ENCODE results near the gene SEMA4C. TPM values are rescaled to one million over a fixed set of nuclear protein-coding genes. Genes with fewer than 3 reads are reported as not detected.

SEMA4C gene
- polyA plus RNA-seq, 1 of the 3 experiments (the other 2 are of a cell fraction): 34.8 TPM

GRCh38 chr2:96859681-96860064 lies 10.2 kb downstream of the SEMA4C start:
- Histone ChIP-seq H2AFZ (ENCODE audit: low read depth) (no peak overlapping the region), H3K4me3 (ENCODE audit: low read depth in 2 of 2, low read length in 1 of 2) (no peak overlapping the region), H3K36me3 (replicated peaks in 1 of 2; ENCODE audit: control insufficient read depth in 1 of 2, insufficient read depth in 2 of 2, low read length in 1 of 2) (peaks cover 4 to 39% of the 10 kb centered on the region in 2 experiments), H3F3A (replicated peaks; ENCODE audit: insufficient read depth) (peaks cover 17% of the 10 kb centered on the region), H3K27ac (ENCODE audit: low read depth in 2 of 2, low read length in 1 of 2) (no peak overlapping the region; a peak in 1 of 4 replicates), H3K4me2 (no peak overlapping the region), H3K9me2 (no peaks in the 10 kb centered on the region), H3K27me3 (ENCODE audit: insufficient read depth) (no peaks in the 10 kb centered on the region), H3K4me1 (ENCODE audit: control insufficient read depth in 1 of 2, insufficient read depth in 2 of 2, low read depth in 1 of 2, low read length in 1 of 2) (peaks cover 0 to 18% of the 10 kb centered on the region in 2 experiments; a peak in 1 of 4 replicates), H3K79me2 (ENCODE audit: insufficient read depth) (peaks cover 29% of the 10 kb centered on the region), H4K20me1 (ENCODE audit: insufficient read depth) (peaks cover 3% of the 10 kb centered on the region; the same call in 1 of the 2 replicates), H3K9ac (no peak overlapping the region), H3K9me3 (no peaks in the 10 kb centered on the region)
- CTCF ChIA-PET: interaction anchor here (0.7 to 8.1 kb wide), 3 partner anchors 8 to 93 kb away, joined by 3 to 332 read pairs (median 59); partner anchors contain the start of gene SEMA4C
- 64% methylated on average over 4 of the region's 4 CpGs for WGBS (ENCODE audit: low lambda C conversion rate)
- DNase-seq: no peak
- POLR2A ChIA-PET: no interaction called here
- TF ChIP-seq ZBTB33 (IDR thresholded peaks at IDR 0.05; ENCODE audit: borderline replicate concordance, low read depth) (no peak), MXI1 (IDR thresholded peaks at IDR 0.05; ENCODE audit: low read depth, low read length) (no peak), TCF12 (IDR thresholded peaks at IDR 0.05) (no peak), GABPA (IDR thresholded peaks at IDR 0.05; ENCODE audit: low read depth) (no peak), RXRA (IDR thresholded peaks at IDR 0.05; ENCODE audit: borderline replicate concordance, low read depth) (no peak), FOXJ3 (CRISPR knock-in tag; IDR thresholded peaks at IDR 0.05) (no peak), SMC3 (IDR thresholded peaks at IDR 0.05; ENCODE audit: low read depth, low read length) (no peak), USF2 (IDR thresholded peaks at IDR 0.05; ENCODE audit: borderline replicate concordance, low read depth, low read length) (no peak), ELF1 (IDR thresholded peaks at IDR 0.05) (no peak), GATA2 (CRISPR knock-in tag; IDR thresholded peaks at IDR 0.05) (no peak), CHD2 (IDR thresholded peaks at IDR 0.05; ENCODE audit: low read length, partially characterized antibody) (no peak), RFX5 (IDR thresholded peaks at IDR 0.05; ENCODE audit: low read length) (no peak), POLR2AphosphoS5 (IDR thresholded peaks at IDR 0.05; ENCODE audit: low read depth, low read length) (no peak; the same call in 1 of the 2 replicates), RAD21 (IDR thresholded peaks at IDR 0.05; ENCODE audit: low read length) (no peak), TEAD4 (IDR thresholded peaks at IDR 0.05; ENCODE audit: borderline replicate concordance, insufficient read depth) (no peak), EZH2phosphoT487 (IDR thresholded peaks at IDR 0.05; ENCODE audit: borderline replicate concordance, low read depth) (no peak), IRF3 (IDR thresholded peaks at IDR 0.05; ENCODE audit: low read depth, low read length) (no peak)
- TF ChIP-seq, protein P1, sequence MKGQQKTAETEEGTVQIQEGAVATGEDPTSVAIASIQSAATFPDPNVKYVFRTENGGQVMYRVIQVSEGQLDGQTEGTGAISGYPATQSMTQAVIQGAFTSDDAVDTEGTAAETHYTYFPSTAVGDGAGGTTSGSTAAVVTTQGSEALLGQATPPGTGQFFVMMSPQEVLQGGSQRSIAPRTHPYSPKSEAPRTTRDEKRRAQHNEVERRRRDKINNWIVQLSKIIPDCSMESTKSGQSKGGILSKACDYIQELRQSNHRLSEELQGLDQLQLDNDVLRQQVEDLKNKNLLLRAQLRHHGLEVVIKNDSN (IDR thresholded peaks at IDR 0.05; ENCODE audit: borderline replicate concordance, low read depth): no peak
- TF ChIP-seq, protein P2, sequence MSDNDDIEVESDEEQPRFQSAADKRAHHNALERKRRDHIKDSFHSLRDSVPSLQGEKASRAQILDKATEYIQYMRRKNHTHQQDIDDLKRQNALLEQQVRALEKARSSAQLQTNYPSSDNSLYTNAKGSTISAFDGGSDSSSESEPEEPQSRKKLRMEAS (IDR thresholded peaks at IDR 0.05; ENCODE audit: low read depth): no peak

All from SK-N-SH (cell line).